ENCODE data around the gene FRMPD4. TPM values are rescaled to one million over a fixed set of nuclear protein-coding genes. Genes with fewer than 3 reads are reported as not detected.

The FRMPD4 gene
- total RNA-seq, 1 experiment from 2014 or later, result not detected

DNA sequence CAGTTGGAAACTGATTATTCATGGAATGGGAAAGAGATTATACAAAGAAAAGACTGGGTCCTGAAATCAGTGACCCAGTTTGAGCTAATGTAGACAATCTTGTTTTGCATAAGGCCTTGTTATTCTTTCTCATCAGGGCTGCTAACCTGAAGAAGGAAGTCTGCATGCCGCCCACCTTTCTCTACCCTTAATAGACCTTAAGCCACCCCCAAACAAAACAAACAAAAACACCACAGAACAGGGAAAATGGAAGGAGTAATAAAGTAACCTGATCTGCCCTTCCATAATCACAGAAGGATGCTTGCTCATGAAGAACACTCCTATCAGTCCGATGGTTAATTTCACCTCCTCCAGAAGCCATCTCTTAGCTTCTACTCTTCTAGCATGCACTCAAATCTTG lies 288.1 kb downstream of the FRMPD4 start:
- CTCF ChIA-PET, result no interaction called here
- Mint-ChIP-seq H3K4me3 (ENCODE audit: unreplicated experiment) (no peak overlapping the region), H3K9me3 (ENCODE audit: unreplicated experiment) (no peaks in the 10 kb centered on the region), H3K27ac (ENCODE audit: unreplicated experiment) (no peak overlapping the region), H3K27me3 (ENCODE audit: insufficient read depth, unreplicated experiment) (peaks cover 7% of the 10 kb centered on the region), H3K4me1 (ENCODE audit: low read depth, unreplicated experiment) (no peaks in the 10 kb centered on the region), H3K36me3 (ENCODE audit: insufficient read depth, unreplicated experiment) (no peaks in the 10 kb centered on the region)
- DNase-seq, result no peak
- Histone ChIP-seq H3K9me3 (no peaks in the 10 kb centered on the region), H3K4me3 (ENCODE audit: low read depth, low read length) (no peak overlapping the region), H3K36me3 (ENCODE audit: control insufficient read depth, insufficient read depth, low read length) (no peaks in the 10 kb centered on the region), H3K27me3 (replicated peaks; ENCODE audit: control insufficient read depth, insufficient read depth, low read length) (no peaks in the 10 kb centered on the region), H3K4me1 (no peaks in the 10 kb centered on the region)
- intact Hi-C loops (cut with micrococcal nuclease; ENCODE audit: unreplicated experiment), result no loop called here
- TF ChIP-seq, protein P1, sequence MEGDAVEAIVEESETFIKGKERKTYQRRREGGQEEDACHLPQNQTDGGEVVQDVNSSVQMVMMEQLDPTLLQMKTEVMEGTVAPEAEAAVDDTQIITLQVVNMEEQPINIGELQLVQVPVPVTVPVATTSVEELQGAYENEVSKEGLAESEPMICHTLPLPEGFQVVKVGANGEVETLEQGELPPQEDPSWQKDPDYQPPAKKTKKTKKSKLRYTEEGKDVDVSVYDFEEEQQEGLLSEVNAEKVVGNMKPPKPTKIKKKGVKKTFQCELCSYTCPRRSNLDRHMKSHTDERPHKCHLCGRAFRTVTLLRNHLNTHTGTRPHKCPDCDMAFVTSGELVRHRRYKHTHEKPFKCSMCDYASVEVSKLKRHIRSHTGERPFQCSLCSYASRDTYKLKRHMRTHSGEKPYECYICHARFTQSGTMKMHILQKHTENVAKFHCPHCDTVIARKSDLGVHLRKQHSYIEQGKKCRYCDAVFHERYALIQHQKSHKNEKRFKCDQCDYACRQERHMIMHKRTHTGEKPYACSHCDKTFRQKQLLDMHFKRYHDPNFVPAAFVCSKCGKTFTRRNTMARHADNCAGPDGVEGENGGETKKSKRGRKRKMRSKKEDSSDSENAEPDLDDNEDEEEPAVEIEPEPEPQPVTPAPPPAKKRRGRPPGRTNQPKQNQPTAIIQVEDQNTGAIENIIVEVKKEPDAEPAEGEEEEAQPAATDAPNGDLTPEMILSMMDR (IDR thresholded peaks at IDR 0.05; ENCODE audit: insufficient read depth in 1 of 2, low read depth in 1 of 2, low read length in 1 of 2, severe bottlenecking in 1 of 2, unreplicated experiment in 1 of 2), result no peak
- no TSS peak for BruUV-seq (replicated peaks)
- POLR2A ChIA-PET, result no interaction called here

DNA sequence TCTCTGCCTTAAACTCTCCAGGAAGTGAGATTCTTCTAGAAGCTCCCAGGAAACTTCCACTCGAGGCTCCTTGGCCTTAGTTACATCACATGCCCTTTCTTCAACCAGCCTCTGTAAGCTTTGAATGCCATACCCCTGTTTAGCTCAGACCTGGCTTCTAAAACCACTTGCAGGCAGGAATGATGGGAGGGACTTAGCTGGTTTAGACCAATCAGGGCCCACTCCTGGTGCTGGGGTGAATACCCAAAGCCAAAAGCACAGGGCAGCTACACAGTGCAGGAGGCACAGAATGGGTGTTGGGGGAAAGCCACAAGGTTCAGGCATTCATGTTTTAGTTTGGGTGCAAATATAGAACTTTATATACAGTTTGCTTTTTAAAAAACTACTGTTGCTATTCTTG lies 296.2 kb downstream of the FRMPD4 start:
- CTCF ChIA-PET, result no interaction called here

DNA sequence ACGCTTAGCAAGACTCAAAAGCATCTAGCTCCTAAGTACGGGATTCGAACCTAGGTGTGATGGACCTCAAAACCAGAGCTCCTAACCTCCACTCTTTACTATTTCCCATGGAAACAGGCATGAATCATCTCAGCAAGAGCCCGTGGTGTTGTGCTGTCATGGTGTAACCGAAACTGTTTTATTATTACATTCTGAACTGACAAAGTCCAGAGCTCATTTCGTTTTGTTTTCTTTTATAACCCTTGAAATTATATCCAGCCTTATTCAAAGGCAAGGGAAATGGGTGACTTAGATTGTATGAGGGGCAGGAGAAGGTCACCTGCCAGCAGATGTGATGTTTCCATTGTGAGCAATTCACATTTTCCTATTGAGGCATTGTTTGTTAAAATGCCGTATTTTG lies 301.1 kb downstream of the FRMPD4 start:
- H3K4me1 Mint-ChIP-seq (ENCODE audit: low read depth, unreplicated experiment), result no peaks in the 10 kb centered on the region
- intact Hi-C loops (cut with micrococcal nuclease; ENCODE audit: unreplicated experiment), result no loop called here

More for the DNA sequence above, 296.2 kb downstream of the FRMPD4 start:
- no peaks in the 10 kb centered on the region for H3K36me3 ChIP-seq (ENCODE audit: control insufficient read depth, insufficient read depth, low read length)
- Mint-ChIP-seq H3K4me3 (ENCODE audit: unreplicated experiment) (no peak overlapping the region), H3K4me1 (ENCODE audit: low read depth, unreplicated experiment) (no peaks in the 10 kb centered on the region), H3K36me3 (ENCODE audit: insufficient read depth, unreplicated experiment) (no peaks in the 10 kb centered on the region), H3K27me3 (ENCODE audit: insufficient read depth, unreplicated experiment) (peaks cover 9% of the 10 kb centered on the region), H3K27ac (ENCODE audit: unreplicated experiment) (no peak overlapping the region), H3K9me3 (ENCODE audit: unreplicated experiment) (no peaks in the 10 kb centered on the region)
- no TSS peak for BruUV-seq (replicated peaks)
- TF ChIP-seq, protein P1 (IDR thresholded peaks at IDR 0.05; ENCODE audit: insufficient read depth in 1 of 2, low read depth in 1 of 2, low read length in 1 of 2, severe bottlenecking in 1 of 2, unreplicated experiment in 1 of 2), result no peak
- DNase-seq, result no peak
- no peak overlapping the region for H3K4me3 ChIP-seq (ENCODE audit: low read depth, low read length)
- intact Hi-C loops (cut with micrococcal nuclease; ENCODE audit: unreplicated experiment), result no loop called here
- H3K9me3 ChIP-seq, result no peaks in the 10 kb centered on the region
- no peaks in the 10 kb centered on the region for H3K27me3 ChIP-seq (replicated peaks; ENCODE audit: control insufficient read depth, insufficient read depth, low read length)
- POLR2A ChIA-PET, result no interaction called here
- no peaks in the 10 kb centered on the region for H3K4me1 ChIP-seq

More for the DNA sequence above, 301.1 kb downstream of the FRMPD4 start:
- no peaks in the 10 kb centered on the region for H3K36me3 ChIP-seq (ENCODE audit: control insufficient read depth, insufficient read depth, low read length)
- DNase-seq, result no peak
- Mint-ChIP-seq H3K9me3 (ENCODE audit: unreplicated experiment) (no peaks in the 10 kb centered on the region), H3K27ac (ENCODE audit: unreplicated experiment) (no peak overlapping the region), H3K27me3 (ENCODE audit: insufficient read depth, unreplicated experiment) (peaks cover 5% of the 10 kb centered on the region), H3K36me3 (ENCODE audit: insufficient read depth, unreplicated experiment) (no peaks in the 10 kb centered on the region), H3K4me3 (ENCODE audit: unreplicated experiment) (no peak overlapping the region)
- ChIA-PET POLR2A (no interaction called here), CTCF (no interaction called here)
- H3K27me3 ChIP-seq (replicated peaks; ENCODE audit: control insufficient read depth, insufficient read depth, low read length), result no peaks in the 10 kb centered on the region
- no TSS peak for BruUV-seq (replicated peaks)
- no peaks in the 10 kb centered on the region for H3K9me3 ChIP-seq
- H3K4me3 ChIP-seq (ENCODE audit: low read depth, low read length), result no peak overlapping the region
- TF ChIP-seq, protein P1 (IDR thresholded peaks at IDR 0.05; ENCODE audit: insufficient read depth in 1 of 2, low read depth in 1 of 2, low read length in 1 of 2, severe bottlenecking in 1 of 2, unreplicated experiment in 1 of 2), result no peak
- no peaks in the 10 kb centered on the region for H3K4me1 ChIP-seq
